ENCODE results near the gene WIPF3.

DNA sequence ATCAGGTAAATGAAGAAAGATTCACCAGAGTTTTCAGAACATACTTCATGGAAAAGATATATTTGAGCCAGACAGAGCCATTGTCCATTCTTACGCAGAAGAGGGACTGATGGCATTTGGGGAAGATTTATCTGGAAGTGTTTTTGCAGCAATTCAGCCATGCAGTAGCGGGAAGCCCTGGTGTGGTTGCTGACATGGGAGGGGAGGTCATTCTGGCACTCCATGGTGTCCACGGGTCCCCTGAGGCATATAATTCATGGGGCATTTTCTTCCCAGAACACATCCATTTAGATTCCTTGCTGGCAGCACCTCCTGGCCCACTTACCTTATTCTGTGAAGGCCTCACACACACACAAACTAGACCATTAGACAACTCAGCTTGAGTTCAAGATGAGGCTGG lies 55.6 kb downstream of the WIPF3 start:
- TF ChIP-seq, protein P1, sequence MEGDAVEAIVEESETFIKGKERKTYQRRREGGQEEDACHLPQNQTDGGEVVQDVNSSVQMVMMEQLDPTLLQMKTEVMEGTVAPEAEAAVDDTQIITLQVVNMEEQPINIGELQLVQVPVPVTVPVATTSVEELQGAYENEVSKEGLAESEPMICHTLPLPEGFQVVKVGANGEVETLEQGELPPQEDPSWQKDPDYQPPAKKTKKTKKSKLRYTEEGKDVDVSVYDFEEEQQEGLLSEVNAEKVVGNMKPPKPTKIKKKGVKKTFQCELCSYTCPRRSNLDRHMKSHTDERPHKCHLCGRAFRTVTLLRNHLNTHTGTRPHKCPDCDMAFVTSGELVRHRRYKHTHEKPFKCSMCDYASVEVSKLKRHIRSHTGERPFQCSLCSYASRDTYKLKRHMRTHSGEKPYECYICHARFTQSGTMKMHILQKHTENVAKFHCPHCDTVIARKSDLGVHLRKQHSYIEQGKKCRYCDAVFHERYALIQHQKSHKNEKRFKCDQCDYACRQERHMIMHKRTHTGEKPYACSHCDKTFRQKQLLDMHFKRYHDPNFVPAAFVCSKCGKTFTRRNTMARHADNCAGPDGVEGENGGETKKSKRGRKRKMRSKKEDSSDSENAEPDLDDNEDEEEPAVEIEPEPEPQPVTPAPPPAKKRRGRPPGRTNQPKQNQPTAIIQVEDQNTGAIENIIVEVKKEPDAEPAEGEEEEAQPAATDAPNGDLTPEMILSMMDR (conservative IDR thresholded peaks at IDR 0.05), result no peak
- no peak for TF ChIP-seq EZH2 (IDR thresholded peaks at IDR 0.05; ENCODE audit: low read depth)
